ENCODE data around the gene RPE. TPM values are rescaled to one million over a fixed set of nuclear protein-coding genes. Genes with fewer than 3 reads are reported as not detected.

Gene RPE
- total and polyA plus RNA-seq, 4 donors = 12.3 to 50.1 (median 19.2) TPM

DNA sequence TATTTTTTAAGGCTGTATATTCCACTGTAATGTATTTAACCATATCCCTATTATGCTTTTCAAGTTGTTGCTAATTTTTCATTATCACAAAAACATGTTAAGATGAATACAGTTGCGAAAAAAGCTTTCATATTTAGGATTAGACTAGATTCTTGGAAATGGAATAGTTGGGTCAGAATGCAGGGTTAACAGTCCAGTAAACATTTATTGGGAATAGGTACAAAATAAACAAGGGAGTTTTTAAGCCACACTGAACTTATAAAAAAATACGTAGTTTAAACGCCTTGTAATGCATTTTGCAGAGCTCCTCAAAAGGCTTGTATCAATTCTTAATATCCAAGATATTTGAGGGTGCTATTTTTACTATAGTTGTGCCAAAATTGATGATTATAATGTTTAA is 35.6 kb downstream of the RPE start:
- Histone ChIP-seq H3K4me1 (ENCODE audit: control insufficient read depth in 4 of 4, insufficient read depth in 4 of 4, low read length in 3 of 4) (no peaks in the 10 kb centered on the region), H3K9me3 (ENCODE audit: control insufficient read depth in 4 of 4, low read length in 3 of 4) (no peaks in the 10 kb centered on the region), H3K4me3 (ENCODE audit: low read depth in 1 of 3, low read length in 3 of 3) (no peak overlapping the region), H3K9ac (ENCODE audit: low read depth in 1 of 2, low read length in 2 of 2) (no peak overlapping the region), H3K36me3 (ENCODE audit: control insufficient read depth in 4 of 4, insufficient read depth in 3 of 4, low read depth in 1 of 4, low read length in 3 of 4) (peaks cover 0 to under 1% (median 0%) of the 10 kb centered on the region in 4 donors), H3K27ac (ENCODE audit: low read depth in 1 of 2, low read length in 2 of 2) (no peak overlapping the region), H3K27me3 (ENCODE audit: control insufficient read depth in 4 of 4, insufficient read depth in 4 of 4, low read length in 3 of 4) (no peaks in the 10 kb centered on the region)
- no peak for TF ChIP-seq GABPA (IDR thresholded peaks at IDR 0.05 in 1 of 2, conservative IDR thresholded peaks at IDR 0.05 in 1 of 2)
- TF ChIP-seq, protein P1, sequence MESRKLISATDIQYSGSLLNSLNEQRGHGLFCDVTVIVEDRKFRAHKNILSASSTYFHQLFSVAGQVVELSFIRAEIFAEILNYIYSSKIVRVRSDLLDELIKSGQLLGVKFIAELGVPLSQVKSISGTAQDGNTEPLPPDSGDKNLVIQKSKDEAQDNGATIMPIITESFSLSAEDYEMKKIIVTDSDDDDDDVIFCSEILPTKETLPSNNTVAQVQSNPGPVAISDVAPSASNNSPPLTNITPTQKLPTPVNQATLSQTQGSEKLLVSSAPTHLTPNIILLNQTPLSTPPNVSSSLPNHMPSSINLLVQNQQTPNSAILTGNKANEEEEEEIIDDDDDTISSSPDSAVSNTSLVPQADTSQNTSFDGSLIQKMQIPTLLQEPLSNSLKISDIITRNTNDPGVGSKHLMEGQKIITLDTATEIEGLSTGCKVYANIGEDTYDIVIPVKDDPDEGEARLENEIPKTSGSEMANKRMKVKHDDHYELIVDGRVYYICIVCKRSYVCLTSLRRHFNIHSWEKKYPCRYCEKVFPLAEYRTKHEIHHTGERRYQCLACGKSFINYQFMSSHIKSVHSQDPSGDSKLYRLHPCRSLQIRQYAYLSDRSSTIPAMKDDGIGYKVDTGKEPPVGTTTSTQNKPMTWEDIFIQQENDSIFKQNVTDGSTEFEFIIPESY (IDR thresholded peaks at IDR 0.05) = no peak
- TF ChIP-seq HNF4A (conservative IDR thresholded peaks at IDR 0.05) = peak; percentile 24 to 25
- peak; percentile 43 for TF ChIP-seq FOXA2 (IDR thresholded peaks at IDR 0.05)
- TF ChIP-seq, protein P2, sequence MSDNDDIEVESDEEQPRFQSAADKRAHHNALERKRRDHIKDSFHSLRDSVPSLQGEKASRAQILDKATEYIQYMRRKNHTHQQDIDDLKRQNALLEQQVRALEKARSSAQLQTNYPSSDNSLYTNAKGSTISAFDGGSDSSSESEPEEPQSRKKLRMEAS (IDR thresholded peaks at IDR 0.05) = no peak
- TF ChIP-seq, protein P3, sequence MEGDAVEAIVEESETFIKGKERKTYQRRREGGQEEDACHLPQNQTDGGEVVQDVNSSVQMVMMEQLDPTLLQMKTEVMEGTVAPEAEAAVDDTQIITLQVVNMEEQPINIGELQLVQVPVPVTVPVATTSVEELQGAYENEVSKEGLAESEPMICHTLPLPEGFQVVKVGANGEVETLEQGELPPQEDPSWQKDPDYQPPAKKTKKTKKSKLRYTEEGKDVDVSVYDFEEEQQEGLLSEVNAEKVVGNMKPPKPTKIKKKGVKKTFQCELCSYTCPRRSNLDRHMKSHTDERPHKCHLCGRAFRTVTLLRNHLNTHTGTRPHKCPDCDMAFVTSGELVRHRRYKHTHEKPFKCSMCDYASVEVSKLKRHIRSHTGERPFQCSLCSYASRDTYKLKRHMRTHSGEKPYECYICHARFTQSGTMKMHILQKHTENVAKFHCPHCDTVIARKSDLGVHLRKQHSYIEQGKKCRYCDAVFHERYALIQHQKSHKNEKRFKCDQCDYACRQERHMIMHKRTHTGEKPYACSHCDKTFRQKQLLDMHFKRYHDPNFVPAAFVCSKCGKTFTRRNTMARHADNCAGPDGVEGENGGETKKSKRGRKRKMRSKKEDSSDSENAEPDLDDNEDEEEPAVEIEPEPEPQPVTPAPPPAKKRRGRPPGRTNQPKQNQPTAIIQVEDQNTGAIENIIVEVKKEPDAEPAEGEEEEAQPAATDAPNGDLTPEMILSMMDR (IDR thresholded peaks at IDR 0.05; ENCODE audit: low read depth, low read length, missing input control) = no peak
- 50% methylated on average over 3 of the region's 3 CpGs for WGBS
- no peak for DNase-seq (ENCODE audit: low spot score)

DNA sequence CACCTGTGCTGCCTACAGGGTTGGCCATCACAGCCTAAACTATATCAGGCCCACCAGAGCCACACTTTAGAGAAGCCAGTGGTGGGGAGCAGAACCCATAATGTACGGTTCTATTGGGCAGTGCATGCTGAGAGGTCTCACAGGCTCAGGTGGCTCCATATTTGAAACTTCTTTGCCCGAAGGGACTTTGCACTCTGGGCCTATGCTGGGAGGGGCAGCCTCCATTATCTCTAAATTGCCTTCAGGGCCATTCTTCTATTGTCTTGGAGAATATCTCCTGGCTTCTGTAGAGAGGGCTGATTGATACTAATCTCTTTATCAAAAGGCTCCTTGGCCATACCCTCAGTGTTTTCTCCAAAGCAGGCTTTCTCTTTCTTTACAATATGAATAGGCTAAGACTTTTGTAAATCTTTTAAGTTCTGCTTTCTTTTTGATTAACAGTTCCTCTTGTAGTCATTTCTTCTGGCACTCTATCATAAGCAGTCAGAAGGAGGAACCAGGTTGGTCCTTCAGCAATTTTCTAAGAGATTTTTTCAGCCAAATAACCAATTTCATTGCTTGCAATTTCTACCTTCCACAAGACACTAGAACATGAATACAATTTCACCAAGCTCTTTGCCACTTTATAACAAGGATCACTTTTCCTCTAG is 44.5 kb downstream of the RPE start:
- no peak overlapping the region for H3K9ac ChIP-seq (ENCODE audit: low read depth in 1 of 2, low read length in 2 of 2)
- WGBS = 98% methylated on average over 2 of the region's 2 CpGs
- no peaks in the 10 kb centered on the region for H3K27me3 ChIP-seq (ENCODE audit: control insufficient read depth in 4 of 4, insufficient read depth in 4 of 4, low read length in 3 of 4)
- H3K4me1 ChIP-seq (ENCODE audit: control insufficient read depth in 4 of 4, insufficient read depth in 4 of 4, low read length in 3 of 4) = no peaks in the 10 kb centered on the region
- H3K27ac ChIP-seq (ENCODE audit: low read depth in 1 of 2, low read length in 2 of 2) = no peak overlapping the region
- no peak overlapping the region for H3K4me3 ChIP-seq (ENCODE audit: low read depth in 1 of 3, low read length in 3 of 3)
- H3K9me3 ChIP-seq (ENCODE audit: control insufficient read depth in 4 of 4, low read length in 3 of 4) = peaks cover 0 to 4% (median 0%) of the 10 kb centered on the region in 4 donors
- TF ChIP-seq, protein P4, sequence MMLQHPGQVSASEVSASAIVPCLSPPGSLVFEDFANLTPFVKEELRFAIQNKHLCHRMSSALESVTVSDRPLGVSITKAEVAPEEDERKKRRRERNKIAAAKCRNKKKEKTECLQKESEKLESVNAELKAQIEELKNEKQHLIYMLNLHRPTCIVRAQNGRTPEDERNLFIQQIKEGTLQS (IDR thresholded peaks at IDR 0.05) = no peak
- TF ChIP-seq, protein P5, sequence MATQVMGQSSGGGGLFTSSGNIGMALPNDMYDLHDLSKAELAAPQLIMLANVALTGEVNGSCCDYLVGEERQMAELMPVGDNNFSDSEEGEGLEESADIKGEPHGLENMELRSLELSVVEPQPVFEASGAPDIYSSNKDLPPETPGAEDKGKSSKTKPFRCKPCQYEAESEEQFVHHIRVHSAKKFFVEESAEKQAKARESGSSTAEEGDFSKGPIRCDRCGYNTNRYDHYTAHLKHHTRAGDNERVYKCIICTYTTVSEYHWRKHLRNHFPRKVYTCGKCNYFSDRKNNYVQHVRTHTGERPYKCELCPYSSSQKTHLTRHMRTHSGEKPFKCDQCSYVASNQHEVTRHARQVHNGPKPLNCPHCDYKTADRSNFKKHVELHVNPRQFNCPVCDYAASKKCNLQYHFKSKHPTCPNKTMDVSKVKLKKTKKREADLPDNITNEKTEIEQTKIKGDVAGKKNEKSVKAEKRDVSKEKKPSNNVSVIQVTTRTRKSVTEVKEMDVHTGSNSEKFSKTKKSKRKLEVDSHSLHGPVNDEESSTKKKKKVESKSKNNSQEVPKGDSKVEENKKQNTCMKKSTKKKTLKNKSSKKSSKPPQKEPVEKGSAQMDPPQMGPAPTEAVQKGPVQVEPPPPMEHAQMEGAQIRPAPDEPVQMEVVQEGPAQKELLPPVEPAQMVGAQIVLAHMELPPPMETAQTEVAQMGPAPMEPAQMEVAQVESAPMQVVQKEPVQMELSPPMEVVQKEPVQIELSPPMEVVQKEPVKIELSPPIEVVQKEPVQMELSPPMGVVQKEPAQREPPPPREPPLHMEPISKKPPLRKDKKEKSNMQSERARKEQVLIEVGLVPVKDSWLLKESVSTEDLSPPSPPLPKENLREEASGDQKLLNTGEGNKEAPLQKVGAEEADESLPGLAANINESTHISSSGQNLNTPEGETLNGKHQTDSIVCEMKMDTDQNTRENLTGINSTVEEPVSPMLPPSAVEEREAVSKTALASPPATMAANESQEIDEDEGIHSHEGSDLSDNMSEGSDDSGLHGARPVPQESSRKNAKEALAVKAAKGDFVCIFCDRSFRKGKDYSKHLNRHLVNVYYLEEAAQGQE (IDR thresholded peaks at IDR 0.05) = no peak
- no peak for TF ChIP-seq GABPA (IDR thresholded peaks at IDR 0.05 in 1 of 2, conservative IDR thresholded peaks at IDR 0.05 in 1 of 2)
- TF ChIP-seq TAF1 (conservative IDR thresholded peaks at IDR 0.05) = no peak
- no peak for TF ChIP-seq EGR1 (IDR thresholded peaks at IDR 0.05; ENCODE audit: low read depth in 2 of 2)
- TF ChIP-seq, protein P3 (IDR thresholded peaks at IDR 0.05; ENCODE audit: low read depth, low read length, missing input control) = no peak
- TF ChIP-seq NR2F2 (IDR thresholded peaks at IDR 0.05) = no peak
- no peak for TF ChIP-seq FOXA2 (IDR thresholded peaks at IDR 0.05)
- no peak for TF ChIP-seq YY1 (IDR thresholded peaks at IDR 0.05)
- TF ChIP-seq HNF4G (IDR thresholded peaks at IDR 0.05) = no peak
- TF ChIP-seq RXRA (IDR thresholded peaks at IDR 0.05) = no peak
- TF ChIP-seq FOXA1 (IDR thresholded peaks at IDR 0.05) = no peak
- TF ChIP-seq SP1 (IDR thresholded peaks at IDR 0.05) = no peak
- TF ChIP-seq HNF4A (conservative IDR thresholded peaks at IDR 0.05) = no peak
- TF ChIP-seq, protein P2 (IDR thresholded peaks at IDR 0.05) = no peak
- no peak for TF ChIP-seq JUND (IDR thresholded peaks at IDR 0.05)
- TF ChIP-seq, protein P1 (IDR thresholded peaks at IDR 0.05) = no peak
- no peak for TF ChIP-seq RAD21 (IDR thresholded peaks at IDR 0.05)
- DNase-seq (ENCODE audit: low spot score) = no peak
- peaks cover 0 to 5% (median 3%) of the 10 kb centered on the region in 4 donors for H3K36me3 ChIP-seq (ENCODE audit: control insufficient read depth in 4 of 4, insufficient read depth in 3 of 4, low read depth in 1 of 4, low read length in 3 of 4)

Data from liver (tissue), 9 donors.